ENCODE results near the gene ACP7.
A peak's percentile ranks its signal among the peaks of the same experiment; 100 is the strongest.
"Not testable (repeated sequence)": the region's sequence is repeated elsewhere in the genome, so short reads cannot be mapped to it uniquely, and the experiment has no call there.

The ACP7 gene

DNA sequence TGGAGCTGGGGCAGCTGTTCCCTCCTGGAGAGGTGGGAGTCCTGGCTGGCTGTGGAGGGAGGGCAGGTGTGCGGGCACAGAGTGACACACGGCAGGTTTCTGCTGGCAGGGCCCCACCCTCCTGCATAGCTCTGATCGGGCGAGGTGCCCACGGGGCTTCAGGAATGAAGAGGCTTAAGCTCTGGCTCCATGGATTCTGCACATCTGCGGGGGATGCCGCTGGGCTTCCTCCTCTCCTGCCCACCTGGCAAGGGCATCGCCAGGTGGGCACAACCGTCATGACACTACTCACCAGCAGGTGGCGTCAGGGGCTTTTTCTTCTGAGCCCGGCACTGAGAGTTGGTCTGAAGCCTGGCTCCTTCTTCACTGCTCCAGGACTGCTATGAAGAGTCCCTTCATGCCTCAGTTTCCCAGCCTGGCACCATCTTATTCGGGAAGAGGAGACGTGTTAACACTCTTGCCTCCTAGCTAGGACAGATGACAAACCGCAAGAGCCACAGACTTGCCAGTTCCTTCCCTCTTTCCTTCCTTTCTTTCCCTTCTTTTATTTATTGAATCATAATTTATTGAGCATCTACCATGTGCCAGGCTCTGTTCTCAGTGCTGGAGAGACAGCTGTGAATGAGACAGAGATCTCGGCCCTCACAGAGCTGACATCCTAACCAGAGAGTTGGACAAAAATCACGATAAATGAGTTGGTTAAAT is 26.2 kb downstream of the ACP7 start:
- peak; percentile 36 for DNase-seq

DNA sequence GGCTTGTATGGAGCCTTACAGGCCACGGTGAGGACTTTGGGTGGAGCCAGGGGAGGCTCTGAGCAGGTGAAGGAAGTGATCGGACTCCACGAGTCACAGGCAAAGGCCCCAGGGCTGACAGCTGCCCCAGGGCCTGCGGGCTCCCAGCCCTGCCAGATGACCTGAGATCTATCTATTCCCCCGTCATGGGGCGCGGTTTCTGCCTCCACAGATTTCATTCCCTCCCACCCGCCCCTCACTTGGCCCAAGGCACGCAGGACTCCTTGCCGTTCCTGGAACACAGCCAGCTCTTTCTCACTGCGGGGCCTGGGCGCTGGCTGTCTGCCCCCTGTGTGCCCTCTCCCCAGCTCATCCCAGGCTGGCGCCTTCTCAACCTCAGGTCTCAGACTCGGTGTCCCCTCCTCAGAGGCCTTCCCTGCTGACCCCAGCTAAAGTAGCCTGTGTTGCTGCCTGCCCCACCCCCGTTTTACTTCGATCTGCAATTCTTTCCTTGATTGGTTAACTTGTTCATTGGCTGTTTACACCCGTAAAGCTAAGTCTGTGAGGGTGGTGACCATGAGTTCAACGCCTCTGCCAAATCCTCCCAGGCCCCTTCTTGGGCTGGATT is 27.5 kb downstream of the ACP7 start:
- DNase-seq = no peak

DNA sequence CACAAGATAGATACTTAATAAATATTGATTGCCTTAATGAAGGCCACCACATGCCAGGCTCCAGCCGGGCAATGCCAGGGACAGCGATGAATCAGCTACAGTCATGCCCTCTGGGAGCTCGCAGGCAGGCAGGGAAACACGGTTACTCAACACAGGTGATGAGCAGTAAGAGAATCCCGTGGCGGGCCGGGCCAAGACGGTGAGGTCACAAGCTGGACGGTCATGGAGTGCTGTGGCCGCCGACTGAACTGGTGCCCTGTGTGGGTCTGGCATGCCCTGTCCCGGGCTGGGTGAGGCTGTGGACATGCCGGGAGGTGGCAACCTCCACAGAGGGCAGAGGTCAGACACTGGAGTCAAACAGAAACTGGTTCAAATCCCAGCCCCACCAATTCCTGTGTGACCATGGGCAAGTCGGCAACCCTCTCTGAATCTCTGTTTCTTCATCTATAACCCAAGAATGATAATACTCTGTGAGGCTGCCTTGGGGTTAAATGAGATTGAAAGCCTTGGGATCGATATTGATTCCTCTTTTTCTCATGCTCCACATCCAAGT is 28.2 kb downstream of the ACP7 start:
- no peak for DNase-seq

DNA sequence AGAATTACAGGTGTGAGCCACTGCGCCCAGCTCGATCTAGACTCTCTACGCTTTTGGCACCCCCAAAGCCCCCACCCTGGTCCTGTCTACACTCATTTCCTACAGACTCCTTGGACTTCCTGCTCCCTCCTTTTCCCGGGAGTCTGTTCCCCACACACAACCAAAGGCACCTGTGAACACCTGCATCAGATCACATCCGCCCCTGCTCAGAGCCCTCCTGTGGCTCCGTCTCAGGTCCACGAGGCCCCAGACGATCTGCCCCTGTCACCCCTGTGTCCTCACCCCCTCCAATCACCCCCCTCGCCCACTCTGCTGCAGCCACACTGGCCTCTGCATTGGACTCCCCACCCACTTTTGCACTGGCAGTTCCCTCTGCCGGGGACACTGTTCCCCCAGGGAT is 29.0 kb downstream of the ACP7 start:
- DNase-seq = no peak

DNA sequence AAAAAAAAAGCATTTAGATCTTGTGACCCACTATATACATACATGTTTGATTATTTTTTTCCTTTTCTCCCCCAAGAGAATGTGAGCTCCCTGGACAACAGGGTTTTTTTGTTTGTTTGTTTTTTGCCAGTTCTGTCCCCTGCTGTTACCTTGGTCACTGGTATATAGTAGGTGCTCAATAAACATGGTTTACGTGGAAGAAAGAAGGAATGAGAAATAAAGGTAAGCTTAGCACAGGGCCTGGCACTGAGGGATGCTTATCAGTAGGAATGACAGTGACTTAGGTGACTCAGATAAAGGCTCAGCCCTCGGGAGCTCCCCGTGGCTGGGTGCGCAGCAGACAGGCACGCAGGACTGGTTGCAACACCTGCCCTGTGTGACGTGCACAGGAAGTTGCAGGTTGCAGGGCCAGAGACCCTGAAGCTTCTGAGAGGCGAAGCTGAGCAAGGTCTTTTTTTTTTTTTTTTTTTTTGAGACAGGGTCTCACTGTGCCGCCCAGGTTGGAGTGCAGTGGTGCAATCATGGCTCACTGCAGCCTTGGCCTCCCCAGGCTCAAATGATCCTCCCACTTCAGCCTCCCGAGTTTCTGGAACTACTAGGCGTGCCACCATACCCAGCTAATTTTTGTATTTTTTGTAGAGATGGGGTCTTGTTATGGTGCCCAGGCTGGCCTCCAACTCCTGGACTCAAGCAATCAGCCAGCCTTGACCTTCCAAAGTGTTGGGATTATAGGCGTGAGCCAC is 31.1 kb downstream of the ACP7 start:
- no peak for DNase-seq

DNA sequence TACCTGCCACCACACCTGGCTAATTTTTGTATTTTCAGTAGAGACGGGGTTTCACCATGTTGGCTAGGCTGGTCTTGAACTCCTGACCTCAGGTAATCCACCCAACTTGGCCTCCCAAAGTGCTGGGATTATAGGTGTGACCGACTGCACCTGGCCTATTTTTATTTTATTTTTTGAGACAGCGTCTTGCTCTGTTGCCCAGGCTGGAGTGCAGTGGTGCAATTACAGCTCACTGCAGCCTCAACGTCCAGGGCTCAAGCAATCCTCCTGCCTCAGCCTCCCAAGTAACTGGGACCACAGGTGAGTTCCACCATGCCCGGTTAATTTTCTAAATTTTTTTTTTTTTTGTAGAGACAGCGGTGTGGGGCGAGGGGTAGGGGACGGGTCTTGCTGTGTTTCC is 32.9 kb downstream of the ACP7 start:
- not testable (repeated sequence) for DNase-seq

DNA sequence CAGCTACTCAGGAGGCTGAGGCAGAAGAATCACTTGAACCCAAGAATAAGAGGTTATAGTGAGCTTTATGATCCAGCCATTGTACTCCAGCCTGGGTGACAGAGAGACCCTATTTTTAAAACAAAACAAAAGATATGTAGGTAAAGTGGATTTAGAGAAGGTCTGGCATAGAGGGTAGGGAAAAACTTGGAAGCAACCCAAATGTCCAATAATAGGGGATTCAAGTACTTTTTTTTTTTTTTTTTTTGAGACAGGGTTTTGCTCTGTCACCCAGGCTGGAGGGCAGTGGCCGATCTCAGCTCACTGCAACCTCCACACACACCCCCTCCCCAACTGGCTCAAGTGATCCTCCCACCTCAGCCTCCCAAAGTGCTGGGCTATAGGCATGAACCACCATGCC is 35.7 kb downstream of the ACP7 start:
- DNase-seq = no peak

DNA sequence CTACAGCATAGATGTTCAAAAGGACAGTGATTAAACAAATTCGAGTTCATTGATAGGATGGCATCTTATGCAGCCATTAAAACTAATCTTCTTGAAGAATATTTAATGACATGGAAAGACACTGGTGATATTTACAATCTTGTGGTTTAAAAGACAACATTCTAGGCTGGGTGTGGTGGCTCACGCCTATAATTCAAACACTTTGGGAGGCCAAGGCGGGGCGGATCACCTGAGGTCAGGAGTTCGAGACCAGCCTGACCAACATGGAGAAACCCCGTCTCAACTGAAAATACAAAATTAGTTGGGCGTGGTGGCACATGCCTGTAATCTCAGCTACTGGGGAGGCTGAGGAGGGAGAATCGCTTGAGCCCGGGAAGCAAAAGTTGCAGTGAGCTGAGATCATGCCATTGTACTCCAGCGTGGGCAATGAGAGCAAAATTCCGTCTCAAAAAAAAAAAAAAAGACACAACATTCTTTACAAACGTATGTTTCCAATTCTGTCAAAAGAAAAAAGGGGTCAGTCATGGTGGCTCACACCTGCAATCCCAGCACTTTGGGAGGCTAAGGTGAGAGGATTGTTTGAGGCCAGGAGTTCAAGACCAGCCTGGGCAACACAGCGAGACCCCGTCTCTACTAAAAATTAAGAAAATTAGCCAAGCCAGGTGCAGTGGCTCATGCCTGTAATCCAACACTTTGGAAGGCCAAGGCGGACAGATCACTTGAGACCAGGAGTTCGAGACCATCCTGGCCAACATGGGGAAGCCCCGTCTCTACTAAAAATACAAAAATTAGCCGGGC is 39.0 kb downstream of the ACP7 start:
- no peak for DNase-seq

DNA sequence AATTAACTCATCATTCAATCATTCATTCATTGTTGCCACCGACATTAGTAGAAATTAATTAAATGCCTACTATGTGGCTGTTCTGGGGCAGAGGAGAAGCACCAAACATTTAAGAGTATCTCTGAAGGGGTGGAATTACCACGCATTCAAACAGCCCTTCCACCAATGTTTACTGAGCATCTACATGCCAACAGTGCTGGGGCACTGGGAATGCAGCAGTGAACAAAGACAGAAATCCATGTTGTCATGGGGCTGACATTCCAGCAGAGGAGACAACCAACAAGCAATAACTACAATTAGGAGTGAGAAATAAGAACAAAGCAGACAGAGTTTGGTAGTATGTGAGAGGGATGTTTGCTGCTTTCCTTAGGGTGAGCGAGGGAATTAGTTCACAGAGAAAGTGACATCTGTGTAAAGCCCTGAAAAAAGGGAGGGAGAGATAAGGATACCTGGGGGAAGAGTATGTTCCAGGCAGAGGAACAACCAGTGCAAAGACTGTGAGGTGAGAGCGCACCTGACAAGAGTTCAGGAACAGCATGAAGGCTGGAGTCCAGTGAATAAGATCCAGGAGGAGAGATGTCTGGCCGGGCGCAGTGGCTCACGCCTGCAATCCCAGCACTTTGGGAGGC is 40.1 kb downstream of the ACP7 start:
- no peak for DNase-seq

DNA sequence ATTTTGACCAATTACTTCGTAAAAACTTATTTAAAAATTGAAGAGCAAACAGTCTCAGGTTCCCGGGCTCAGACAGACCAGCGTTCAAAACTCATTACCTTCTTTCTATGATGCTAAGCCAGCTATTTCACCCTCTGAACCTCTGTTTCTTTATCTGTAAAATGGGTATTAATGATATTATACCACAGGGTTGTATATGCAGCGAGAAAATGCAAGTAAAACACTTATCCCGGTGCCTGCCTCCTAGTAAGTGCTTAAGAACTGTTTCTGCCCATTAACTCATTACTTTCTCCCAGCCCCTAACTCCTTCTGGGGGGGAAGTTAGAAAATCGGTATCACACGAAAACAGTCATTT is 41.0 kb downstream of the ACP7 start:
- DNase-seq = no peak

DNA sequence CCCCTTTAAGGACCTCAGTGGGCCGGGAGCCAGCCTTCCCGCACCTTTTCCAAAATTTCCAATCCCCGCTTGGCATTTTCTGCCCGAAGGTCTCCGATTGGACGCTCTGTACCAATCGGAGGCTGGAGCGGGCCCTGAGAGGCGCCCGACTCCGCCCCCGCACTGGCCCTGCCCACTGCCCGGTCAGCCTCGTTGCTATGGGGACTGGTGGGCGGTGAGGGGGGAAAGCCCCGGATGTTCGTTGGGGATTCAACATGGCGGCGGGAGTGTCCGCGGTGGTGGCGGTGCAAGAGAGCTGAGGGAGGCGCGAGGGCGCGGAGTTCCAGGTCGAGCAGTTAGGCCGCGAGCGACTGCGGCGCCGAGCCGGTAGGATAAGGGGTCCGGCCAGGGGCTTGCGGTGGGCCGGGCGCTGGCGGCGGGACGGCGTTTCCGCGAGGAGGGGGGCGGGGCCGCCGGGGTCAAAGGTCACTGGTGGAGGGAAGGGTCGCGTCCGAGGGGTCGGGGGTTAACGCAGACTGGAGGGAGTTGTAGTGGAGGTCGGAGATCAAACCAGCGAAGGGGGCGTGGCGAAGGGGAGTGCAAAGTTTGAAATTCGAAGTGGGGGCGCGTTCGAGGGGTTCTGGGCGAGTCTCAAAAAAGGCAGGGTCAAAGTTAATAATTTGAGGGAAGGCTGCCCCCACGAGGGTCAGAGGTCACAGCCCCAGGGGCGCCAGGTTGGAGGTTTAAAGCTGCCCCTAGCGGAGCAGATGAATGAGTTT is 41.6 kb downstream of the ACP7 start, which contains the start of gene PAK4:
TSS of gene PAK4 (plus strand) at position 233 of the 758 bp plus-strand sequence. CDS start 43,768 bp downstream, outside the sequence.
- DNase-seq = peak; percentile 97

DNA sequence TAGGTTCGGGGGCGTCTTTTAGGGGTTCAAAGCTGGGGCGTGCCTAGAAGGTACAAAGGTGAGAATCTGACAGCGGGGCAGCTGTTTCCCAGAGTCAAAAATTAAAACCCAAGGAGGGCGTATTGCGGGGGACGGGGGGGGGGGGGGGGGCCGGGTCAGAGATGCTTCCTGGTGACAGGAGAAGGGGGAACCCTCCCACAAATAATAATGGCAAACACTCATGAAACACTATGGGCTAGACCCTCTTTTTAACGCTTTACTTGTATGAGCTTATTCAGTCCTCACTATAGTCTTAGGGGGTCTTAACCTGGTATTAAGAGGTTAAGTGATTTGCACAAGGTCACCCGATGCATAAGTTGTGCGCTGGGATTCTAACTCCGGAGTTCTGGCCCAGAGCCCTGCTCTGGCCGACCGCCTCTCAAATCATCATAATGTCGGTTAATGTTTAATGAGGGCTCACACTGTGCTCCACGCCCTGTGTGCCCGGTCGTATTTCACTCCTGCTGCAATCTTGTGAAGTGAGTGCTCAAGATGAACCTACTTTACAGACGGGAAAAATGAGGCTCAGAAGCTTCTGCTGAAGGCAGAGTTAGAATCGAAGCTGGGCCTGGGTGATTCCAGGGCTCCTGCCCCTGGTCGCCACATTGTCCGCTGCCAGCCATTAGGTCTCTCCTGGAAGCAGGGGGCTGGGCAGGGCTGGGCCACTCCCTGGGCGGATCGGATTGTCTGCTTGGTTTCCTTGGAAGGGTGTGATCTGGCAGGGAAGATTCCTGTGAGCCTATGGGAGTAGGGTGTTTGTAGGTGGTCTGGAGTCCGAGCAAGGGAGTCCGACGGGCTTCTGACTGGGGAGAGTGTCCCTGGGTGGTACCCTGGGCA is 42.4 kb downstream of the ACP7 start:
- no peak for DNase-seq

DNA sequence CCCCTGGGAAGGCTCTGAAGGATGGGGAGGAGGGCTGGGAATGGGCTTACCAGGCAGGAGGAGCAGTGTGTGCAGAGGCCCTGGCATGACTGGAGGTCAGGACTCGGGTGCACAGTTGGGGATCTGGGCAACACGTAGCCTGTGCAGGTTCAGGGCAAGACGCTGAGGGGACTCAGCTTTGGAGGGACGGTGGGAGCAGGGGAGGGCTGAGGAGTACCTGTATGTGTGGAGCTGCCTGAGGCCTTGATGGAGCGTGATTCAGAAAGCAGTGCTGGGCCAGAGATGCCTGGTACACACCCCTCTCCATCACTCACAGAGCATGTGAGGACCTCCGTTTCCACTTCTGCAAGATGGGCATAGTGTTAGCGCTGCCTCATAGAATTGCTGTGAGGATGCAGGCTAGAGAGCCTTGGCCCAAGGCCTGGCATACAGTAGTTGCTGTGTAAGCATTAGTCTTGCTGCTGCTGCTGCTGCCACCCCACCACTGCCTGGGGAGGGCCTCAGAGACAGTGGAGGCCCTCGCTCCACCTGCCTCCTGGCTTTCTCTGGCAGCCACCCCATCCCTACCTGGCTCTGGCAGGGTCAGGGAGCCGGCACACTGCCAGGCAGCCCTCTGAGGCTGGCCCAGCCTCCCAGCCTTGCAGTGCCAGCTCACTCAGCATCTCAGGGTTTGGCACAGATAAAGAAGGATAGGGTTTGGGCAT is 43.8 kb downstream of the ACP7 start:
- DNase-seq = no peak

DNA sequence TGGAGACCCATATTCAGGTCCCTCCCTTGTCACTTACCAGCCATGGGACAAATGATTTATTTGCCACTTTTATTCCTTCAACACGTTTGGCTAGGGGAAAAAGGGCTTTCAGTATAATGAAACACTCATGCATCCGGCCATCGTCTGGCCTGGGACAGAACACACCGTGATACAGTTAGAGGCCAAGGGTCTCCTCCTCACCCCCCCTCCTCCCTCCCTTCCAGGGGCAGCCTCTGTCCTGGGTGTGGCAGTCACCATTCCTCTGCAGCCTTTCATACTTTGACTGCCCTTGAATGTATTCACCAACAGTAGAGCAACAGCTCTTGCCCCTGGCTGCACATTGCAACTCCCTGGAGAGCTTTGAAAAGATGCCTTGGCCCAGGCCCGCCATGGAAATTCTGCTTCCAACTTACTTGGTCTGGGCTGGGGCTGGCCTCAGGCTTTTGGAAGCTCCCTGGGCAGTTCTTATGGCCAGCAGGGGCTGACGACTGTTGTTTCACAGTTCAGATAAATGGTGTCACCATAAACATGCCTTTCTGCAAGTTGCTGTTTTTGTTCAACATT is 44.4 kb downstream of the ACP7 start:
- DNase-seq = no peak

DNA sequence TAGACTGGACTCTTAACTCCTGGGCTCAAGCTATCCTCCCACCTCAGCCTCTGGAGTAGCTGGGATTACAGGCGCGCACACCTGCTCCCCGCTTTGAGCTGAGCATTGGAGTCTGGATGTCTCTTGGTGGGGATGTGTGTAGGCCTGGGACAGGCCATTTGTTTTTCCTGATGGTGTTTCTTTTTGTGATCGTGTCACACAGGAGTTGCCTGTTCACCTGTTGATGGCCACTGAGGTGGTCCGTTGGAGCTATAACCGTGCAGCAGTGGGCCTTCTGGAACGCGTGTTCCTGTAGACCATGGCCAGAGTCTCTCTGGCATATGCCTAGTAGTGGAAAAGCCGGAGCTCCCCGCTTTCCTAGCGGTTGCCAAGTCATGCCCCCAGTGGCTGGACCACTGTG is 44.9 kb downstream of the ACP7 start:
- DNase-seq = no peak

DNA sequence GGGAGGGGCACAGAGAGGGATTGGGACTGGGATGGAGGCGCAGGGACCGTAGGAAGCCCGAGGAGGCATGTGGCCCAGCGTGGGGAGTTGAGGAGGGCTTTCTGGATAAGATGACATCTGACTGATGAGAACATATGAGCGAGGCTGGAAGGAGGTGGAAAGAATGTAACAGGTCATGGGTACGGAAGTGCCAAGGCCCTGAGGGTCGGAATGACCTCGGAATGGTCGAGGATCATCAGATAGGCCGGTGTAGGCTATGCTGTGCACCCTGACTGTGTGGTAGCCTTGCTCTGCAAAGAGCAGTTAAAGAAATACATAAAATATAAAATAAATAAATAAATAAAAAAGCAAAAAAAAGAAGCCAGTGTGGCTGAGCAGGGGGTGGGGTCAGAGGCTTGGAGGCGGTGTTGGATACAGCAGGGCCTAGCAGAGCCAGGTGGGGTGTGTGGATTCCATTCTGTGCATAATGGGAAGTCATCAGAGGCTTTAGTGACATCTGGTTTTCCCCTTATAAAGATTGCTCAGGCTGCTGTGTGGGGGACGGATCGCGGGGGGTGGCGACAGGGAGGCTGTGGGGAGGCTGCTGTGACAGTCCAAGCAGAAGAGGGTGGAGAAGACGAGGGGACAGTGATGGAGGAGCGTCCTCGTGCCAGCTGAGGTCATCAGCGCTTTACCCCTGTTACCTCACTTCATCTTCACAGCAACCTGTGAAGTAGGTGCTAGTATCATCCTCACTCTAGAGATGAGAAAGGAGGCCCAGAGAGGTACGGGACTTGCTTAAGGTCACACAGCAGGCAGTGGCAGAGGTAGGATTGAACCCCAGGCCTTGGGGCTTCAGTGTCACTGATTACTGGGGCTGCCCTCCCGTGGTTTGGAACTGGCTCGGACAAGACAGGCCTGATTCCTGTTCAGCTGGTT is 46.4 kb downstream of the ACP7 start:
- DNase-seq = no peak

DNA sequence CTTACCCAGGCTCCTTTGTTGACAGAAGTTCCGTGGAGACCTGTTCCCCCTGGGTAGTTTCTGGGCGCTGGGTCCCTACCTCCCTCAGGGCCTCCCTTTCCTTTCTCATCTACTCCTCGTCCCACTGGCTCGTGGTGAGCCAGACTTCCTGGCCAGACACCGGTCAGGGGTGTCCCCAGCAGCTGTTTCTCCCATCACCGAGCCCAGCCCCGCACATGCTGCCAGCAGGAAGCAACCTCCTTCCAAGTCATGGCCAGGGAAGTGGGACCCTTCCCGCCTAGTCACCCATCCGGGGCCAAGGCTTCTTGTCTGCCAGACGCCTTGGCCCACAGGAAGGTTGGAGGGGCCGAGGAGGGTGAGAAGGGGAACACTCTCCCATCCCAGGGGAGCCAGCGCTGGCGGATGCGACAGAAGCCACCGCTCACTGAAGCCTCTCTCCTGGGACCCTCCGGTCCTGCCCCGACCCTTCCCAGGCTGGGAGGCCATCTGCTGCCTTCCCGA is 47.1 kb downstream of the ACP7 start:
- DNase-seq = no peak

DNA sequence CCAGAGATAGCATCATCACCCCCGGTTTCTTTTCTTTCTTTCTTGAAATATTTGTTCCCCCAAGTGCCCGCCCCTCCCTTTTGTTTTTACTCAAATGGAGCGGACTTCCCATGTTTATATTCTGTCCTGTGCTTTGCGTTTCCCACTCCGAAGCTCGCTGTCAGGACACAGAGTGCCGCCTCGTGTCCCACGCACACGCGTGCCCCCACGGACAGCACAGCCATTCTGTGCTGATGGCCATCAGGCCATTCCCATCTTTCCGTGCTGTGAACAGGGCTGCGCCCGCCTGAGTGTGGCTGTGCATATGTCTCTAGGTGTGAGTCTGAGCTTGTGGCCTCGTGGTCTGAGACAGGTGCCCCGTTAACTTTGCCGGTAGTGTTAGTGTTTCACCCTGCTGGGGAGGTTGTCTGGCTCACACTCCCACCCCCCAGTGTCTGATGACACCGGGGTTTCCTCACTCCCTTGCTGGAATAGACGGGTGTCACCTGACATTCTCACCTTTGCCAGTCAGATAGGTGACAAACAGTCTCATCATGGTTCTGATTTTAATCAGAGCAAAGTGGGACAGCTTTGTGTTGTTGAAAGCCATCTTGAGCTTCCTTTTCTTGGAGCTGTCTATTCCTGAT is 48.3 kb downstream of the ACP7 start:
- no peak for DNase-seq
